K562 (cell line): Measurements from ENCODE around the gene YPEL3. TPM values are rescaled to one million over a fixed set of nuclear protein-coding genes. Genes with fewer than 3 reads are reported as not detected.

Experiments used
- CBFB ChIP-seq: sonication (generic); formaldehyde crosslinking; IDR thresholded peaks from 2 replicates; pipeline ENCODE4 v1.4.0; 2020; ENCODE audit warnings: mild to moderate bottlenecking, missing genetic modification reagents
- CBX3 ChIP-seq, 2 experiments: IDR thresholded peaks; 1 replicate in 1 of 2; 2 replicates in 1 of 2; pipeline ENCODE4 v1.6.1; 2012; ENCODE audit warnings: inconsistent platforms in 2 of 2, low read length in 2 of 2, borderline replicate concordance in 1 of 2, control low read depth in 1 of 2
- DPF2 ChIP-seq: fragments of 450-650 bp; IDR thresholded peaks from 2 replicates; pipeline ENCODE4 v1.6.1; 2016
- GABPB1 ChIP-seq: sonication (generic); formaldehyde crosslinking; IDR thresholded peaks from 2 replicates; pipeline ENCODE4 v1.8.0; 2022; ENCODE audit warnings: mild to moderate bottlenecking, missing genetic modification reagents
- KLF10 ChIP-seq: fragments of 250-450 bp; sonication (Bioruptor Pico); IDR thresholded peaks from 2 replicates; pipeline ENCODE4 v1.6.1; 2021; ENCODE audit warnings: matching md5 sums
- NR4A1 ChIP-seq, 2 experiments: fragments of 250-450 bp in 1 of 2; fragments of 450-650 bp in 1 of 2; sonication (Bioruptor Pico) in 1 of 2; IDR thresholded peaks; 2 replicates each; pipeline versions ENCODE4 v1.4.0 to v1.6.1; 2016 to 2020; ENCODE audit warnings: mild to moderate bottlenecking in 2 of 2, missing compliant biosample characterization in 1 of 2, missing genetic modification characterization in 1 of 2, moderate library complexity in 1 of 2
- SMARCB1 ChIP-seq: IDR thresholded peaks from 2 replicates; pipeline ENCODE4 v1.6.1; 2011; ENCODE audit warnings: improper control_type of control experiment, low read depth; ENCODE audit not compliant: insufficient read length
- SOX6 ChIP-seq: fragments of 450-650 bp; IDR thresholded peaks from 2 replicates; pipeline ENCODE4 v1.6.1; 2014; ENCODE audit warnings: mild to moderate bottlenecking
- STAT5B ChIP-seq: fragments of 250-450 bp; sonication (Bioruptor Pico); IDR thresholded peaks from 2 replicates; pipeline ENCODE4 v1.8.0; 2021; ENCODE audit warnings: mild to moderate bottlenecking, inconsistent platforms
- TAF15 ChIP-seq: fragments of 200-400 bp; formaldehyde crosslinking; IDR thresholded peaks from 2 replicates; pipeline ENCODE4 v1.6.1; 2017; ENCODE audit warnings: mild to moderate bottlenecking, low read depth, low read length, moderate library complexity
- TAF9B ChIP-seq: fragments of 450-650 bp; IDR thresholded peaks from 2 replicates; pipeline ENCODE4 v1.6.1; 2018; ENCODE audit warnings: mild to moderate bottlenecking; ENCODE audit not compliant: partially characterized antibody
- TCFL5 ChIP-seq: fragments of 250-450 bp; sonication (Bioruptor Pico); conservative IDR thresholded peaks from 2 replicates; pipeline ENCODE4 v1.6.1; 2021; ENCODE audit warnings: mild to moderate bottlenecking, moderate library complexity, matching md5 sums
- VEZF1 ChIP-seq: fragments of 200-800 bp; sonication (Bioruptor generic); IDR thresholded peaks from 2 replicates; pipeline ENCODE4 v1.6.1; 2017; ENCODE audit warnings: missing genetic modification characterization, missing compliant biosample characterization
- ZNF165 ChIP-seq: fragments of 250-450 bp; sonication (Bioruptor Pico); IDR thresholded peaks from 2 replicates; pipeline ENCODE4 v1.4.0; 2020; ENCODE audit warnings: borderline replicate concordance
- polyA plus RNA-seq, 8 experiments: library from polyadenylated mRNA; depleted of rRNA in 4 of 8; stranded (reverse) in 5 of 8; unstranded in 3 of 8; fragments of >200 nt; fragmentation: Nextera tagmentation in 2 of 8; fragmentation: Illumina TruSeq in 1 of 8; extraction: Ambion mirVana in 2 of 8; extraction: Trizol in 1 of 8; gene quantifications; 2 replicates each; pipeline versions ENCODE4 v1.2.1 to v1.2.3, GENCODE V29; 2011 to 2014; ENCODE audit warnings: inconsistent platforms in 1 of 8, missing spikeins in 1 of 8
- total RNA-seq, 7 experiments: library from RNA; depleted of rRNA in 6 of 7; stranded (reverse); fragments of >200 nt in 6 of 7; fragmentation: Illumina TruSeq in 2 of 7; extraction: Trizol in 2 of 7; gene quantifications; 2 replicates each; pipeline versions ENCODE4 v1.2.1 to v1.2.3, GENCODE V29; 2011 to 2021; ENCODE audit warnings: low replicate concordance in 1 of 7
- TF ChIP-seq, protein P1 (sequence below), 2 experiments: IDR thresholded peaks in 1 of 2; conservative IDR thresholded peaks in 1 of 2; 2 replicates each; pipeline ENCODE4 v1.6.1; 2016; ENCODE audit warnings: low read depth in 2 of 2, mild to moderate bottlenecking in 1 of 2, missing compliant biosample characterization in 1 of 2, missing genetic modification characterization in 1 of 2, moderate library complexity in 1 of 2
- TF ChIP-seq, protein P2 (sequence below): fragments of 450-650 bp; formaldehyde crosslinking; IDR thresholded peaks from 2 replicates; pipeline ENCODE4 v1.4.0; 2020; ENCODE audit warnings: mild to moderate bottlenecking, mixed read lengths
- TF ChIP-seq, protein P3 (sequence below): sonication (generic); formaldehyde crosslinking; IDR thresholded peaks from 2 replicates; pipeline ENCODE4 v1.8.0; 2022; ENCODE audit warnings: missing genetic modification reagents, mild to moderate bottlenecking, borderline replicate concordance
- TF ChIP-seq, protein P4 (sequence below): fragments of 250-450 bp; sonication (Bioruptor Pico); IDR thresholded peaks from 2 replicates; pipeline ENCODE4 v1.4.0; 2020; ENCODE audit warnings: mild to moderate bottlenecking

Gene YPEL3
- total and polyA plus RNA-seq, 9 of the 15 experiments (the other 6 are each of a cell fraction or from before 2014, with no cell fraction given) = 0.41 to 15.0 (median 2.9) TPM

GRCh38 chr16:30060836-30061554, 35.0 kb downstream of the YPEL3 start (continued):
- TF ChIP-seq TAF15 (no peak), CBX3 (IDR thresholded peaks at IDR 0.05; ENCODE audit: borderline replicate concordance in 1 of 2, low read length in 2 of 2) (no peak), DPF2 (0 out of 2 replicates have a peak, but pooled peaks have one; percentile 31), ZNF165 (no peak), SOX6 (no peak), SMARCB1 (no peak), CBFB (no peak), TAF9B (no peak), VEZF1 (CRISPR knock-in tag) (peak; percentile 46; the same call in 1 of the 2 replicates), GABPB1 (CRISPR knock-in tag) (no peak), NR4A1 (CRISPR knock-in tag; IDR thresholded peaks at IDR 0.05) (no peak), NR4A1 (tag; IDR thresholded peaks at IDR 0.05) (no peak), STAT5B (no peak), TCFL5 (CRISPR knock-in tag) (no peak), KLF10 (no peak)
- TF ChIP-seq, protein P1, sequence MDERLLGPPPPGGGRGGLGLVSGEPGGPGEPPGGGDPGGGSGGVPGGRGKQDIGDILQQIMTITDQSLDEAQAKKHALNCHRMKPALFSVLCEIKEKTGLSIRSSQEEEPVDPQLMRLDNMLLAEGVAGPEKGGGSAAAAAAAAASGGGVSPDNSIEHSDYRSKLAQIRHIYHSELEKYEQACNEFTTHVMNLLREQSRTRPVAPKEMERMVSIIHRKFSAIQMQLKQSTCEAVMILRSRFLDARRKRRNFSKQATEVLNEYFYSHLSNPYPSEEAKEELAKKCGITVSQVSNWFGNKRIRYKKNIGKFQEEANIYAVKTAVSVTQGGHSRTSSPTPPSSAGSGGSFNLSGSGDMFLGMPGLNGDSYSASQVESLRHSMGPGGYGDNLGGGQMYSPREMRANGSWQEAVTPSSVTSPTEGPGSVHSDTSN (CRISPR knock-in tag; IDR thresholded peaks at IDR 0.05; ENCODE audit: low read depth) = no peak
- TF ChIP-seq, protein P1 (tag; conservative IDR thresholded peaks at IDR 0.05; ENCODE audit: low read depth) = no peak
- TF ChIP-seq, protein P2, sequence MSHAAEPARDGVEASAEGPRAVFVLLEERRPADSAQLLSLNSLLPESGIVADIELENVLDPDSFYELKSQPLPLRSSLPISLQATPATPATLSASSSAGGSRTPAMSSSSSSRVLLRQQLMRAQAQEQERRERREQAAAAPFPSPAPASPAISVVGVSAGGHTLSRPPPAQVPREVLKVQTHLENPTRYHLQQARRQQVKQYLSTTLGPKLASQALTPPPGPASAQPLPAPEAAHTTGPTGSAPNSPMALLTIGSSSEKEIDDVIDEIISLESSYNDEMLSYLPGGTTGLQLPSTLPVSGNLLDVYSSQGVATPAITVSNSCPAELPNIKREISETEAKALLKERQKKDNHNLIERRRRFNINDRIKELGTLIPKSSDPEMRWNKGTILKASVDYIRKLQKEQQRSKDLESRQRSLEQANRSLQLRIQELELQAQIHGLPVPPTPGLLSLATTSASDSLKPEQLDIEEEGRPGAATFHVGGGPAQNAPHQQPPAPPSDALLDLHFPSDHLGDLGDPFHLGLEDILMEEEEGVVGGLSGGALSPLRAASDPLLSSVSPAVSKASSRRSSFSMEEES (CRISPR knock-in tag) = no peak
- TF ChIP-seq, protein P3, sequence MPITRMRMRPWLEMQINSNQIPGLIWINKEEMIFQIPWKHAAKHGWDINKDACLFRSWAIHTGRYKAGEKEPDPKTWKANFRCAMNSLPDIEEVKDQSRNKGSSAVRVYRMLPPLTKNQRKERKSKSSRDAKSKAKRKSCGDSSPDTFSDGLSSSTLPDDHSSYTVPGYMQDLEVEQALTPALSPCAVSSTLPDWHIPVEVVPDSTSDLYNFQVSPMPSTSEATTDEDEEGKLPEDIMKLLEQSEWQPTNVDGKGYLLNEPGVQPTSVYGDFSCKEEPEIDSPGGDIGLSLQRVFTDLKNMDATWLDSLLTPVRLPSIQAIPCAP (CRISPR knock-in tag) = no peak
- TF ChIP-seq, protein P4, sequence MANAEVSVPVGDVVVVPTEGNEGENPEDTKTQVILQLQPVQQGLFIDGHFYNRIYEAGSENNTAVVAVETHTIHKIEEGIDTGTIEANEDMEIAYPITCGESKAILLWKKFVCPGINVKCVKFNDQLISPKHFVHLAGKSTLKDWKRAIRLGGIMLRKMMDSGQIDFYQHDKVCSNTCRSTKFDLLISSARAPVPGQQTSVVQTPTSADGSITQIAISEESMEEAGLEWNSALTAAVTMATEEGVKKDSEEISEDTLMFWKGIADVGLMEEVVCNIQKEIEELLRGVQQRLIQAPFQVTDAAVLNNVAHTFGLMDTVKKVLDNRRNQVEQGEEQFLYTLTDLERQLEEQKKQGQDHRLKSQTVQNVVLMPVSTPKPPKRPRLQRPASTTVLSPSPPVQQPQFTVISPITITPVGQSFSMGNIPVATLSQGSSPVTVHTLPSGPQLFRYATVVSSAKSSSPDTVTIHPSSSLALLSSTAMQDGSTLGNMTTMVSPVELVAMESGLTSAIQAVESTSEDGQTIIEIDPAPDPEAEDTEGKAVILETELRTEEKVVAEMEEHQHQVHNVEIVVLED (CRISPR knock-in tag) = no peak
